GM21390 (cell line): ENCODE results near the gene MAFG.

Source experiments
- ATAC-seq: cut with Tn5 transposase; IDR thresholded peaks from one replicate; pipeline ENCODE4 v1.9.1; 2021; ENCODE audit not compliant: unreplicated experiment

Gene MAFG

DNA sequence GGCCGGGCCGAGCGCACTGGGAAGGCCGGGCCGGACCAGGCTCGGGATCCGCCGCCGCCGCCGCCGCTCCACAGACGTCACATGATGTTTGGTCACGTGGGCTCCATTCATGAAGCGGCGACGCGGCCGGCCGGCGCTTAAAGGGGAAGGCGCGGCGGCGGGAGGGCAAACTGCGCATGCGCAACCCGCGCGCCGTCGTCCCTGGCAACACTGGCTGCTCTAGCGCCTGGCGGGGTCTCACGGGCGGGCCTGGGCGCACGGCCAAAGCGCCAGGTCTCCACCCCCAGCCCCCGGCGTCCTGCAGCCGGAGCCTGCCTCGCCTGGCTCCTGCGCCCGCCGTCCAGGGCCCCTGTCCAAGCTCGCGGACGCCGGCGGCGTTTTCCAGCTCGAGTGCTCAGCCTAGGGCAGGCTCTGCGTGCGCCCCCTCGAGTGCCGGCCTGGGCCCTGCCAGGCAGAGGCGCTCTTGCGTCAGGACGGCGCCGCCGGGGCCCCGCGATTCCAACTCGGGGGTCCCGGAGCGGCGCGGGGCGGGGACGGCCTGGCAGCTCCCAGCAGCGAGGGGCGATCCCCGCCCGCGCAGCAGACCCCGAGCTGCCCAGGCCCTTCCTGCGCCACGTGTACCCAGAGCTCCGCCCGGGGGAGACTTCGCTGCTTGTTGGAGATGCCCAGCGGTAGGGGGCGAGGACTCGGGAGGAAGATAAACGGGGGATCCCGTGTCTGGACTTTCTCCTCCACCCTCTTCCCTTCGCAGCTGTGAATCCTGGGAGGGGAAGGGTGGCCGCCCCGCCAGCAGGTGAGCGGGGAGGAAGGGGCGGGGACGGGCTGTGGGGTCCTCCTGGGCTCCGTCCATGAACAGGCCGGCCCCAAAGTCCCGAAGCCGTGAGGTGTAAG, at the start of gene MAFG:
MAFG (minus strand) TSS at position 83 of the 891 bp plus-strand sequence. CDS start 4,550 bp downstream, outside the sequence.
- peak; percentile 53 for ATAC-seq

GRCh38 chr17:81976332-81977210, 49.0 kb upstream of the MAFG start:
- ATAC-seq = peak; percentile 10

DNA sequence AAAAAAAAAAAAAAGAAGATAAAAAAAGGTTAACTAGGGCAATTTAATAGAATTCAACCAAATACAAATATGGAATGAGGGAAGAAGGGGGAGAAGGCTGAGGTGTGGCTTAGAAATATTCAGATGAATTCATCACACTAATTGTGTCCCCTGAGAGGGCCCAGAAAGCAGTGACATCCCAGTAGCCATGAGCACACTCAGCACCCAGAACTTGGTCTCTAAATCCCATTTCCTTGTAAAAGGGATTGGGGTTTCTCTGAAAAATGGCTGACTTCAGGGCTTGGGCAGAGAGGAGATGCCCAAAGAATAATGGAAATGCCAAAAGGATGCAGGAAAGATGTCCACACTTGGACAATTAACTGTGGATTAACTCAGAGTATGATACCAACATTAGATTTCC, 45.9 kb upstream of the MAFG start:
- ATAC-seq = no peak

- no peak for ATAC-seq
Observed at GRCh38 chr17:81968850-81969812, 41.6 kb upstream of the MAFG start.

- no peak for ATAC-seq
Observed at GRCh38 chr17:81968396-81968745, 40.8 kb upstream of the MAFG start.

DNA sequence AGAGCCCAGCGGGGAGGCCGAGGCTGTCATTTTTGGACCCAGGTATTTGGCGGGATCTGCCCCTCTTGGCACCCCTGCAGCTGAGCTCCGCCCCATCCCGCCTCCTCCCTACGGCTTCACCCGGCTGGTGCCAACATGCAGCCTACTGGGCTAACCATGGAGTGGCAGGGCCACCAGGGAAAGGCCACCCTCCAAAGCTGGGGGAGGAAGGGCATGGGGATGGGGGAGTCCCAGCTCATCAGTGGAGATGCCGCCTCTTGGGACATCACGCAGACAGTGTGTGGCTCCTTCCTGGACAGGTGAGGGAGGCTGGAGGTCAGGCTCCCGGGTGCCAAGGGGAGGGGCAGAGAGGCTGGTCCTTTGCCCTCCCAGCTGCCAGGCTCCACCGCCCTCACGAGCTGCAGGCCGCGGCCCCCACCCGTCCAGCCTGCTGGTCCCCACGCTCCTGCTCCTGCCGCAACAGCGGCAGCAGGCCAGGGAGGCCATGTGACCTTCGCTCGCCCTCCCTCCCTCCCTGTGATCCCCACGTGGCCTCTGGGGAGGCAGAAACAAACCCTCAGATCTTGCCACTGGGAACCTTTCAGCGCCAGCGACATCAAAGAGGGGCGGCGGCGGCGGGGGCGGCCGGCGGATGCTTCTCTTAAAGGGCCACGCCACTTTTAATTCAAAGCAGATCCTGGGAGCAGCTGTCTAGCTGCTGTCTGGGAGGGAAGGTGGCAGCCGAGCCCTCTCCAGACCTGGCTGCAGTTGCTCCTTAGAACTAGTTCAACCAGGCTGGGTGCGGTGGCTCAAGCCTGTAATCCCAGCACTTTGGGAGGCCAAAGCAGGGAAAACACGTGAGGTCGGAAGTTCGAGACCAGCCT, 40.2 kb upstream of the MAFG start:
- ATAC-seq = no peak

DNA sequence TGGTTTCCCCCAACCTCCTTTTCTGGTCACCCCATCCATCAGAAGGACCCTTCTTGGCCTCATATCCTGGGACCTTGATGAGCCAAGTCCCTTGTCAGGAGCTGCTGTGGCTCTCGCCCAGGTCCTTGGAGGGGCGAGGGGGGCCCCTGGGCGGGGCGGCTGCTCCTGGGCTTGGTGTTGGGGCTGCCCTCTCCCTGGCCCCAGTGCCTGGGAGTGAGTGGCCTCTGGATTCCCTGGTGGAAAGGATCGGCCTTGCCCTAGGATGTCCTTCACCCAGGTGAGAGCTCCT, 39.7 kb upstream of the MAFG start:
- no peak for ATAC-seq

- ATAC-seq = no peak
Observed at GRCh38 chr17:81966343-81967243, 39.1 kb upstream of the MAFG start.

- ATAC-seq = no peak
Observed at GRCh38 chr17:81964081-81964849, 36.7 kb upstream of the MAFG start.

GRCh38 chr17:81962499-81963441, 35.2 kb upstream of the MAFG start:
- ATAC-seq = no peak

DNA sequence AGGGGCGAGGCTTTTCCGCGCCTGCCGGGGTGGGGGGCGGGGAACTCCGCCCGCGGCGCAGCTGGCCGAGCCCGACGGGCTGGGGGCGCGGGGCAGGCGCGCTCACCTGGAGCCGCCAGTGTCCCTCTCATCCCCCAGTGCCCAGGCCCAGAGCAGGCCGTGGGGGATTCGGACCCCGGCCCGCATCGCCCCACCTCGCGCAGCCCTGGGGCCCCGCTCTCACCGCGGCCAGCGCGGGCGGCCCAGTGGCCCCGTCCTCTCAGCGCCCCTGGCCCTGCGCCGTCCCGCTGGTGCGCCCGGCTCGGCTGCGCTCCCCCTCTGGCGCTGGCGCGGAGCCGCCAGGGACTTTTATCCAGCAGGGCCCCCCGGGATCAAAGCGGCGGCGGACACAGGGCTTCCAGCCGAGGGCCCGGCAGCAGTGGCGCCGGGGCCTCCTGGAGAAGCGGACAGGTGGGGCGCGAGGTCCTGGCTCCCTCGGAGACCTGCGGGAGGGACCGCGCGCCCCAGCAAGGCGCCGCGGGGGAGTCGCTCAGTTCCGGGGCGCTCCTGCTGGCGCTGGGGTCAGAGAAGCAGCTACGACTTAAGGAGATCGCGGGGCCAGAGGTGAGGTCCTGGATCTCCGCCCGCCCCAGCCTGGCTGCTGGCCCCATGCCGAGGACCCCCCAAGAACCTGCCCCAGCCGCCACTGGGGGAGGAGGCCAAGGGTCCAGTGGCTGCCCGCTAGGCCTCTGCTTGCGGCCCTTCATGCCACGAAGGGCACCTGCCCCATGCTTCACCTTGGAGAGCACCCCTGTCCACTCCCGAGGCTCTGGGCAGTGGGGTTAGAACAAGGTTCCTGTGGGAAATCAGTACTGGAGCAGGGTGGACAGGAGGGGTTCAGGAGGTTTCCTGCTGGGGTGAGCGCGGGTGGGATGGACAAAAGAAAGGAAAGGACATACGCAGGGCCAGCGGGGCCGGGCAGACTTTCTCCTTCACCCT, 34.3 kb upstream of the MAFG start:
- ATAC-seq = no peak

DNA sequence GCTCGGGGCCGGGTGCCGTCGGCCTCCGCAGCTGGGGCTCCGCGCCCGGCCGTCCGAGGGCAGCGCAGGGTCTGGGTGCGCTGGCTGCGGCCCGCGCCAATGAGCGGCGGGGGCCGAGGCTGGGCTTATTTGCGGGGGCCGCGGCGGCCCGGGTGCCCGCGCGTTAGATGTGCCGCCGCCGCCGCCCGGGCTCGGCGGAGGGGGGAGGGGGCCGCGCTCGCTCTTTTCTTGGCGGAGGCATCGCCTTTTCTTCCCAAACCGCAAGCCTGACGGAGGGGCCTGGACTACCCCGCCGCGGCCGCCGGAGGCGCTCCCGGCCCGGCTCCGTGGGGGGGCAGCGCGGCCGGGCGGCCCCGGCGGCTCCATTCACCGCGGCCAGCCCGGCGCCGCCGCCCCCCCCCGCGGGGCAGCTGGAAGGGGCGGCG, 33.6 kb upstream of the MAFG start, which contains the start of gene NOTUM:
NOTUM (minus strand) TSS at position 101 of the 425 bp plus-strand sequence. CDS start 278 bp downstream, outside the sequence.
- no peak for ATAC-seq

DNA sequence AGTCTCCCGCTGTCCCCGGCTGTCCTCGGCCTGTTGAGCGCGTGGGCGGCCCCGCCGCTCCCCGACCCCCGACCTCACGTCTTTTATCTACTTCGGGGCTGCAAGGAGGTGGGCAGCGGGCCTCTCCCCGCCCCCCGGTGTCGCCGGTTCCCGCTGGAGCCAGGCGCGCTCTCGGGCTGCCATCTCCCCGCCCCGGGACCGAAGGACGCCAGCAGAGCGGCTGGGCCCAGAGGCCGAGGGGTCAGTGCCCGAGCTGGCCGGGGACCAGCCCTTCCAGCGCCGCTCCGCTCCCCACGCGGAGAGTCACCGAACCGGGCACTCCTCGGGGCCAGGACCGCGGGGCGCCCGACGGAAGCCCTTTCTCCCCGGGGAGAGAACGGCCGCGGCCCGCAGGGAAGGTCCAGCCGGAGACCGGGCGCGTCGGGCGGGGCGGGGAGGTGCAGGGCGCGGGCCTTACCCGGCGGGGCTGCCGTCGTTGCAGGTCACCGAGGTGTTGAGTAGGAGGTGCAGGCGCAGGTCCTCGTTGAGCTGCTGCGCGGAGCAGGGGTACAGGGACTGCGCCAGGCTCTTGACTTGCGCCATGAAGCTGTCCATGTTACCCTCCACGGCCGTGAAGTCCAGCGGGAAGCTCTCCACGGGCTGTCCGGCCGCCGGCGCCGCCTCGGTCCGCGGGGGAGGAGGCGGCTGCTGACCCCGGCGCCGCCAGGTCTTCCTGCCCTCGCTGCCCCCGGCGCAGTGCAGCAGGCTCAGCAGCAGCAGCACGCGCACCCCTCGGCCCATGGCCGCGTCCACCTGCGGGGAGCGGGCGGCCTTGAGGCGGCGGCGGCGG, 32.8 kb upstream of the MAFG start:
- no peak for ATAC-seq

GRCh38 chr17:81959362-81960129, 32.0 kb upstream of the MAFG start:
- ATAC-seq = no peak
